ENCODE results near the gene TEX264.

- TF ChIP-seq CTCF (conservative IDR thresholded peaks at IDR 0.05; ENCODE audit: low read length): no peak
- TF ChIP-seq EZH2phosphoT487 (IDR thresholded peaks at IDR 0.05; ENCODE audit: borderline replicate concordance): no peak
Observed at GRCh38 chr3:51630513-51630912, 40.5 kb upstream of the TEX264 start.

Measured in Loucy (cell line).